Muscle of leg (tissue), 16 donors: ENCODE measurements around the gene GPD1. TPM values are rescaled to one million over a fixed set of nuclear protein-coding genes. Genes with fewer than 3 reads are reported as not detected.

ENCODE experiments used
- DNase-seq: peaks from one replicate; pipeline ENCODE4 v3.0.0; 2013
- H3K27ac ChIP-seq: one replicate; pipeline ENCODE4 v1.5.1; 2013; ENCODE audit warnings: mild to moderate bottlenecking, low read length, control low read depth
- H3K27me3 ChIP-seq: one replicate; pipeline ENCODE4 v1.6.1; 2013; ENCODE audit warnings: low read length; ENCODE audit not compliant: control insufficient read depth, insufficient read depth
- H3K36me3 ChIP-seq: one replicate; pipeline ENCODE4 v1.6.1; 2013; ENCODE audit warnings: low read length; ENCODE audit not compliant: control insufficient read depth, insufficient read depth
- H3K4me1 ChIP-seq: one replicate; pipeline ENCODE4 v1.6.1; 2013; ENCODE audit warnings: low read length; ENCODE audit not compliant: control insufficient read depth, insufficient read depth
- H3K4me3 ChIP-seq: one replicate; pipeline ENCODE4 v1.5.1; 2013; ENCODE audit warnings: low read length, control low read depth
- H3K9me3 ChIP-seq: replicated peaks from 2 replicates; pipeline ENCODE4 v1.6.1; 2013; ENCODE audit warnings: low read depth, low read length; ENCODE audit not compliant: control insufficient read depth
- whole genome bisulfite sequencing: methylation state at CpG from one replicate; pipeline ENCODE4 v1.1.5; 2013; ENCODE audit warnings: missing lambda C conversion rate; ENCODE audit not compliant: insufficient coverage; 5-methylcytosine and 5-hydroxymethylcytosine counted together
- long read RNA-seq, 11 donors: transcript quantifications; one replicate each; lab custom pipeline, GENCODE V29; 2026
- polyA plus RNA-seq, 8 donors: library from polyadenylated mRNA; unstranded; fragments of 120-200 nt; gene quantifications; one replicate each; pipeline versions ENCODE4 v1.2.1 to v1.2.3, GENCODE V29; 2013; ENCODE audit warnings: inconsistent platforms in 1 of 8, low replicate concordance in 1 of 8; ENCODE audit not compliant: insufficient read length in 8 of 8, insufficient read depth in 1 of 8
- total RNA-seq: library from RNA; stranded (reverse); fragments of 120-200 nt; gene quantifications from one replicate; pipeline ENCODE4 v1.2.4, GENCODE V29; 2013

Gene GPD1
- total RNA-seq, result 56.3 TPM
- 10 to 100 TPM; 23.6 to 70.2 (median 57.6) TPM for polyA plus RNA-seq
- long read RNA-seq, donor 1, transcript GPD1-201 (8 exons, 3,082 nt), result major isoform, 5 of 5 reads
- long read RNA-seq, donor 1, partial matches to known transcripts, result 0 of 5 reads
- long read RNA-seq, donor 1, other reads (novel, unspliced or antisense), result 0 of 5 reads
- long read RNA-seq, donor 2, partial matches to known transcripts, result 0 of 1 reads
- long read RNA-seq, donor 2, other reads (novel, unspliced or antisense), result 0 of 1 reads
- long read RNA-seq, donor 3, transcript GPD1-201 (8 exons, 3,082 nt), result major isoform, 22 of 49 reads
- long read RNA-seq, donor 3, partial matches to known transcripts, result 21 of 49 reads
- long read RNA-seq, donor 3, other reads (novel, unspliced or antisense), result 6 of 49 reads
- long read RNA-seq, donor 4, transcript GPD1-201 (8 exons, 3,082 nt), result major isoform, 9 of 21 reads
- long read RNA-seq, donor 4, partial matches to known transcripts, result 12 of 21 reads
- long read RNA-seq, donor 4, other reads (novel, unspliced or antisense), result 0 of 21 reads
- long read RNA-seq, donor 5, transcript GPD1-201 (8 exons, 3,082 nt), result major isoform, 15 of 29 reads
- long read RNA-seq, donor 5, partial matches to known transcripts, result 14 of 29 reads
- long read RNA-seq, donor 5, other reads (novel, unspliced or antisense), result 0 of 29 reads
- long read RNA-seq, donor 6, transcript GPD1-201 (8 exons, 3,082 nt), result major isoform, 29 of 42 reads
- long read RNA-seq, donor 6, partial matches to known transcripts, result 7 of 42 reads
- long read RNA-seq, donor 6, other reads (novel, unspliced or antisense), result 6 of 42 reads
- long read RNA-seq, donor 7, transcript GPD1-201 (8 exons, 3,082 nt), result major isoform, 8 of 24 reads
- long read RNA-seq, donor 7, partial matches to known transcripts, result 16 of 24 reads
- long read RNA-seq, donor 7, other reads (novel, unspliced or antisense), result 0 of 24 reads
- long read RNA-seq, donor 8, transcript GPD1-201 (8 exons, 3,082 nt), result major isoform, 9 of 23 reads
- long read RNA-seq, donor 8, partial matches to known transcripts, result 14 of 23 reads
- long read RNA-seq, donor 8, other reads (novel, unspliced or antisense), result 0 of 23 reads
- long read RNA-seq, donor 9, transcript GPD1-201 (8 exons, 3,082 nt), result major isoform, 5 of 25 reads
- long read RNA-seq, donor 9, partial matches to known transcripts, result 19 of 25 reads
- long read RNA-seq, donor 9, other reads (novel, unspliced or antisense), result 0 of 25 reads
- long read RNA-seq, donor 10, transcript GPD1-201 (8 exons, 3,082 nt), result major isoform, 11 of 11 reads
- long read RNA-seq, donor 10, partial matches to known transcripts, result 0 of 11 reads
- long read RNA-seq, donor 10, other reads (novel, unspliced or antisense), result 0 of 11 reads
- long read RNA-seq, donor 11, transcript GPD1-201 (8 exons, 3,082 nt), result major isoform, 14 of 20 reads
- long read RNA-seq, donor 11, partial matches to known transcripts, result 6 of 20 reads
- long read RNA-seq, donor 11, other reads (novel, unspliced or antisense), result 0 of 20 reads

DNA sequence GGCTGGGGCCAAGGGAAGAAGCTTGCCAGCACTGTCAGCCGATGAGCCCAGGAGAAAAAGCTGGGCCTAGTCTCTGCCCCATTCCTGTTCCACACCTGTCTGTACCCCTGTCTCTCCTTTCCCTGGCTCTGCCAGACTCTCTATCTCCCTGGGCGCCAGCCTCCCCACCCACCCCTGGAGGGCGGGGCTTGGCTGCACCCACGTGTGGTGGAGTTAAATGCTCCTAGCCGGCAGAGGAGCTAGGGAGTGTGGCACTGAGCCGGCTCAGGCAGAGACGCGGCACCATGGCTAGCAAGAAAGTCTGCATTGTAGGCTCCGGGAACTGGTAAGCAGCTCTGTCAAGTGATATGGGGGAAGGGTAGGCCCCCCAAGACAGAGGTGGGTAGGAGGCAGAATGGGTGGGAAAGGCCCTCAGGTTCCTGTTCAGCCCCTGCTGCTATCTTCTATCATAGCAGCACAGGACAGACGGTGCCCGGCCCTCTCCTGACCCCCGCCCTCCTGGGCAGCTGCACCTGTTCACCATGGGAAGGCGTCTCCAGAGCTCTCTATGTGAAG lies at the start of gene GPD1:
TSS of gene GPD1 (plus strand) at position 242 of the 555 bp plus-strand sequence. CDS start at position 285, 43 bp downstream.
- no peaks in the 10 kb centered on the region for H3K9me3 ChIP-seq
- H3K4me3 ChIP-seq, result peak within 1 kb of the TSS; percentile 42
- H3K36me3 ChIP-seq, result peaks cover 27% of the 10 kb centered on the region
- DNase-seq, result peak; percentile 64
- H3K27ac ChIP-seq, result peak within 1 kb of the TSS; percentile 87
- 32% methylated on average over 4 of the region's 13 CpGs for WGBS
- H3K27me3 ChIP-seq, result no peaks in the 10 kb centered on the region
- H3K4me1 ChIP-seq, result peaks cover 42% of the 10 kb centered on the region

DNA sequence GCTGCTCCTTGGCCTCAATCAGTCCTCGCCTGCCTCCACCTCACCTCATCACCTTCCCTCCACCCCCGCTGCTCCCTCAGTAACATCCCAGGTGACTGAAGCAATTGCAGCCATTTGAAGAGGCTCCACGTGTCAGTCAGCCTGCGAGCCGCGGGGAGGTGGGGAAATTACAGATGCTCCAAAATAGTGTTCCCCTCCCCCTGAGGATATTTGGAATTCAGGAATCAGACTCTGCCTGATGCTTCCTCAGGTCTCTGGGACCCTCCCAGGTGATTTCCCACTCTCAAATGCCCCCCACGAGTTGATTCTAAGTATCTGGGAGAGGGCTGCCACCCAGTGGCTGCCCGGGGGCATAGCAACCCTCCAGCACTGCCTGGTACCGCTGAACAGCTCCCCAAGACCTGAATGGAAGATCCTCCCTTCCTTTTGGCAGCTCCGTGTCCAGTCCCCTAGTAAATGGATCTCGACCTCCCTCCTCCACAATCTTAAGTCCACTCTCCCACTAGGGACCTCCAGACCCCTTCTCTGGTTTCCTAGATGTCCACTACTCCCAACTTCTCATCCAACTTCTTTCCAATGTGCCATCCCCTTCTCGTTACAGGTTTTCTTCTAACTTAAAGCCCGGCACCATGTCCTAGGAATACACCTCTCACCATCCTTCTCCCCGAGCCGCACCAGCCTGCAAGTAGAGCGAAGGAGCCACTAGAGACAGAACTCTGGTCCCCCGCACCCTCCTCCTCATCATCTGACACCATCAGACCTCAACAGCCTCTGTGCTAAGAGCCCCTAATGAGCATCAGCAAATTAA lies 47.8 kb upstream of the GPD1 start:
- H3K27ac ChIP-seq, result no peak overlapping the region
- peaks cover 55% of the 10 kb centered on the region for H3K27me3 ChIP-seq
- 3% methylated on average over 14 of the region's 17 CpGs for WGBS
- no peaks in the 10 kb centered on the region for H3K9me3 ChIP-seq
- peaks cover 2% of the 10 kb centered on the region for H3K36me3 ChIP-seq
- H3K4me1 ChIP-seq, result peaks cover 20% of the 10 kb centered on the region
- H3K4me3 ChIP-seq, result no peak overlapping the region
- DNase-seq, result peak; percentile 56

DNA sequence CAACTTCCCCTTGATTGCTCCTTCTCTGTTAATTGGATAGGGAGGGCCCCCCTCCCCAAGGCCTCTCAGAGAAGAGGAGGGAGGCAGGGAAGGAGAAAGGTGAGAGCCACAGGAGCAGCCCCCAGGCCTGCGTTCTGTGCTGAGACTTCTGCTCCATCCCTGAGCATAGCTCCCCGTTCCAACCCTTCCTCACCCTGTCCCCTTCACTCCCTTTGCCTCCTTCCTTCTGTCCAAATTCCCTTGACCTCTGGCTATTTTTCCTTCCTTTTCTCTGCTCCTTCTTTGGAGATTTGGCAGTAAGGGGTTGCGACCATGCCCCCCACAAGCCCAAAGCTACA lies 47.2 kb upstream of the GPD1 start:
- Histone ChIP-seq H3K27ac (no peak overlapping the region), H3K4me3 (peak overlapping the region; percentile 65), H3K27me3 (peaks cover 50% of the 10 kb centered on the region), H3K4me1 (peaks cover 21% of the 10 kb centered on the region), H3K9me3 (no peaks in the 10 kb centered on the region), H3K36me3 (peaks cover 3% of the 10 kb centered on the region)
- no peak for DNase-seq
- WGBS, result no CpG with 5 or more reads among the region's 3 CpGs

DNA sequence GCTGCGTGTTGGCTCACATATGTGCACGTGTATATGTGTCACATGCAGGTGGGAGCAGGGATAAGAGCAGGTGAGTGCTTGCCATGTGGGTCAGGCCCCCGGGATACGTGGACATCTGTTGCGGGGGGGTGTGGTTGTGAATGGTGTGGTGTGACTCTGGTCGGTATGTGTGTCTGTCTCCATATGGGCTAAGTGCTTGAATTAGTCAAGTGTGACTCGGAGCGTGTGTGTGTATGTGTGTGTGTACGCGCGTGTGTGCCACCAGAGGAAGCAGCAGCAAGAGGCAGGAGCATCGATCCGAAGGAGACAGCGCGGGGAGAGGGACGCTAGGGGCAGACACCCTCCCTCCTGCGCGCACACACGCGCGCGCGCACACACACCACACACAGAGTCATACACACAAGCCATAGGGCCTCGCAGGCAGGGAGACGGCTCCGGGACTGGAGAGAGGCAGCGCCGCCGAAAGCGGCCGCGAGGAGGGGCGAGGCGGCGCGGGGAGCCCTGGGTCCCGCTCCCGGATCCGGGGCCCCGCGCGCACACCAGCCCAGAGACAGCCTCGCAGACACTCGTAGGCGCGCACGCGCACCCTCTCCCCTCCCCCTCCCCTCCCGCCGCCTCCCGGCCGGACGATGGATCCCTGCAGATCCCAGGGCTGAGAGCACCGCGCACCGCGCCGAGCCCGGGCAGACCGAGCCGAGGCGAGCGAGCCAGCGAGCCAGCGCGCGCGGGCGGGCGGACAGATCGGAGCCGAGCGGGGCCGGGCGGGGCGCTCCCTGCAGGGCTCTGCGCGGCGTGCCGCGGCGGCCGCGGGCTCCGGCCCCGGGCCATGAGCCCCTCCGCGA lies 46.6 kb upstream of the GPD1 start, which contains the start of gene ASIC1:
TSS of gene ASIC1 (plus strand) at position 597 of the 842 bp plus-strand sequence. CDS start 1,171 bp downstream, outside the sequence.
- Histone ChIP-seq H3K27ac (no peak within 1 kb of the TSS), H3K36me3 (peaks cover 4% of the 10 kb centered on the region), H3K4me1 (peaks cover 27% of the 10 kb centered on the region), H3K9me3 (no peaks in the 10 kb centered on the region), H3K27me3 (peaks cover 44% of the 10 kb centered on the region), H3K4me3 (peak within 1 kb of the TSS; percentile 65)
- WGBS, result under 1% methylated on average over 66 of the region's 88 CpGs
- DNase-seq, result peak; percentile 87

DNA sequence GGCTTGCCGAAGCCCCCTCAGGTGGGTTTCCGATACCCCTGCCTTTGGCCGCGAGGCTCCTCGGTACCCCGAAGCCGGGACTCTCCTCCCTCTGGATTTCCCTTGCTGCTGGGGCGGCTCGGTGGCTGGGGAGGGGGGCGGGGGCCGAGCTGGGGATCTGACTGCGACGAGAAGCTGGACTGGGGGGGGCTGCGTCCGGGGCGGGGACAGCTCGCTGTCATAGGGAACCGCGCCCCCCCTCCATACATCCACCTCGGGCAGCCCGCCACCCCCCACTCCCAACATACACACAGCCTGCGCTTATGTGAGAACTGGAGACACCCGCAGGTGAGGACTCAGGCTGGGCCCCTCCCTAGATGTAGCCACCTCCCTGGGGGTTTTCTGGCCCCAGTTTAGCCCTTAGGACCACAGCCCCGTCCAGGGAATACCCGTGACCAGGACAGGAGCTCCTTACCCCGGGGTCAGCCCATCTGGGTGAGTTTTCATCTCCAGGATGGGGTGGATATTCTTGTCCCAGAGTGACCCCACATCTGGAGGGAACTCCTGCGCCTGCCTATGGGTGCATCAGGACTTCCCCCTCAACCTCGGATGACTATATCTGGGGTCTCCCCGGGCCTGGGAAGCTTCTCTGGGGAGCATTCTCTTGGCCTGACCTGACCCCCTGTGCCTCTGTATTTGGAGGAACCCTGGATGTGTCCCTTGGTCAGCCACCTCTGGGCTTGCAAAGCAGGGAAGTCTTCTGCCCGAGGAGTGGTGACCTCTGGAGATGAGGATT lies 45.7 kb upstream of the GPD1 start:
- Histone ChIP-seq H3K27me3 (peaks cover 42% of the 10 kb centered on the region), H3K36me3 (peaks cover 4% of the 10 kb centered on the region), H3K9me3 (no peaks in the 10 kb centered on the region), H3K27ac (no peak overlapping the region), H3K4me3 (peak overlapping the region; percentile 53), H3K4me1 (peaks cover 36% of the 10 kb centered on the region)
- DNase-seq, result peak; percentile 37
- 14% methylated on average over 5 of the region's 30 CpGs for WGBS

DNA sequence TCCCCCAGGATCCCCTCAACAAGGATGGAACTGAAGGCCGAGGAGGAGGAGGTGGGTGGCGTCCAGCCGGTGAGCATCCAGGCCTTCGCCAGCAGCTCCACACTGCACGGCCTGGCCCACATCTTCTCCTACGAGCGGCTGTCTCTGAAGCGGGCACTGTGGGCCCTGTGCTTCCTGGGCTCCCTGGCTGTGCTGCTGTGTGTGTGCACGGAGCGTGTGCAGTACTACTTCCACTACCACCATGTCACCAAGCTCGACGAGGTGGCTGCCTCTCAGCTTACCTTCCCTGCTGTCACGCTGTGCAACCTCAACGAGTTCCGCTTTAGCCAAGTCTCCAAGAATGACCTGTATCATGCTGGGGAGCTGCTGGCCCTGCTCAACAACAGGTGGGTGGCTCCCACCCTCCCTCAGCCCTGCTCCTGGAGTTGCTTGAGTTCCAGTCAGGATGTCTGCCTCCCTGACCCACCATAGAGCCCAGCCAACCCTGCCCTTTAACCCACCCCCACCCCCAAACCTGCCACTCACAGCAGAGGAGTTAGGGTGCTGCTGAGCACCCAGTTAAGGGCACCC lies 45.0 kb upstream of the GPD1 start:
- 82% methylated on average over 13 of the region's 15 CpGs for WGBS
- Histone ChIP-seq H3K4me1 (peaks cover 43% of the 10 kb centered on the region), H3K27me3 (peaks cover 36% of the 10 kb centered on the region), H3K36me3 (peaks cover 4% of the 10 kb centered on the region), H3K4me3 (no peak overlapping the region), H3K9me3 (no peaks in the 10 kb centered on the region), H3K27ac (no peak overlapping the region)
- DNase-seq, result no peak

DNA sequence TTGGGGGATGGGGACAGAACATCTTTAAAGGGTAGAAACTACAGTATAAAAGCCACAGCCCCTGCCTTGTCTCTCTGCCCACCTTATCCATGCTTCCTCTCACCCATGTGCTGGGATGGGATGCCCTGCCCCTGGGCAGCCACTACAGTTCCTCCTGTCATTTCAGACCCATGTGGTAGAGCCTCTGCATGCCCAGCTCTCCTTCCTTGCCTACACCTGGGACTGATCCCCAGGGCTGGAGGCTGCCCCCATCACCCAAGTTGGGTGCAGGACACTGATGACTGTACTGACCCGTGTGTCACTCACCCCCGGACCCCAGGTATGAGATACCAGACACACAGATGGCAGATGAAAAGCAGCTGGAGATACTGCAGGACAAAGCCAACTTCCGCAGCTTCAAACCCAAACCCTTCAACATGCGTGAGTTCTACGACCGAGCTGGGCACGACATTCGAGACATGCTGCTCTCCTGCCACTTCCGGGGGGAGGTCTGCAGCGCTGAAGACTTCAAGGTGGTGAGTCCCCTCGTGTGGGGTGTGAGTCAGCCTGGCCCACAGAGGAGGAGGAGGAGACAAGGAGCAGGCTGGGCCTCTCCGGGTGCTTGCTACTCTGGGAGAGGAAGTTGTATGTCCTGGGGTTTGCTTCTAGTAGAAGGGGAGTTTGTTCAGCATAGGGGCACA lies 44.2 kb upstream of the GPD1 start:
- Histone ChIP-seq H3K36me3 (peaks cover 4% of the 10 kb centered on the region), H3K9me3 (no peaks in the 10 kb centered on the region), H3K4me3 (no peak overlapping the region), H3K4me1 (peaks cover 50% of the 10 kb centered on the region), H3K27ac (no peak overlapping the region), H3K27me3 (peaks cover 35% of the 10 kb centered on the region)
- 54% methylated on average over 7 of the region's 12 CpGs for WGBS
- DNase-seq, result no peak
